22Rv1 (cell line): ENCODE results near the gene DMD.

Source experiments
- H3K27ac ChIP-seq: fragments of 450-650 bp; 2 replicates; pipeline ENCODE4 v1.5.1; 2017
- CTCF ChIP-seq: fragments of 450-650 bp; IDR thresholded peaks from 2 replicates; pipeline ENCODE4 v1.5.1; 2017; ENCODE audit warnings: mild to moderate bottlenecking
- ZFX ChIP-seq: fragments of 450-650 bp; IDR thresholded peaks from 2 replicates; pipeline ENCODE4 v1.6.1; 2017; ENCODE audit warnings: antibody characterized with exemption, borderline replicate concordance

Gene DMD

GRCh38 chrX:31523884-31524536 lies 1687.3 kb downstream of the DMD start:
- no peak for TF ChIP-seq CTCF
- no peak for TF ChIP-seq ZFX
- H3K27ac ChIP-seq, result no peak overlapping the region

- TF ChIP-seq ZFX, result no peak
- TF ChIP-seq CTCF, result no peak
- no peak overlapping the region for H3K27ac ChIP-seq
Measured at GRCh38 chrX:31522760-31523159, 1688.6 kb downstream of the DMD start.

- no peak overlapping the region for H3K27ac ChIP-seq
- no peak for TF ChIP-seq CTCF
- TF ChIP-seq ZFX, result no peak
Measured at GRCh38 chrX:31521941-31522340, 1689.4 kb downstream of the DMD start.

GRCh38 chrX:31516527-31516926 lies 1694.8 kb downstream of the DMD start:
- no peak for TF ChIP-seq ZFX
- no peak for TF ChIP-seq CTCF
- no peak overlapping the region for H3K27ac ChIP-seq

- TF ChIP-seq ZFX, result no peak
- no peak for TF ChIP-seq CTCF
Measured at GRCh38 chrX:31508338-31508737, 1703.0 kb downstream of the DMD start.

GRCh38 chrX:31506928-31507327 lies 1704.4 kb downstream of the DMD start:
- TF ChIP-seq ZFX, result no peak
- TF ChIP-seq CTCF, result no peak

More at GRCh38 chrX:31508338-31508737, 1703.0 kb downstream of the DMD start:
- H3K27ac ChIP-seq, result no peak overlapping the region

GRCh38 chrX:31506360-31506759 lies 1705.0 kb downstream of the DMD start:
- no peak overlapping the region for H3K27ac ChIP-seq
- TF ChIP-seq ZFX (no peak), CTCF (no peak)

More at GRCh38 chrX:31506928-31507327, 1704.4 kb downstream of the DMD start:
- H3K27ac ChIP-seq, result no peak overlapping the region
